K562 (cell line): ENCODE measurements around the gene ISYNA1. TPM values are rescaled to one million over a fixed set of nuclear protein-coding genes. Genes with fewer than 3 reads are reported as not detected.
A peak's percentile ranks its signal among the peaks of the same experiment; 100 is the strongest.

Source experiments
- E2F5 ChIP-seq: sonication (generic); formaldehyde crosslinking; IDR thresholded peaks from 2 replicates; pipeline ENCODE4 v1.8.0; 2022; ENCODE audit warnings: mild to moderate bottlenecking, missing genetic modification reagents
- E2F8 ChIP-seq: fragments of 450-650 bp; IDR thresholded peaks from 2 replicates; pipeline ENCODE4 v1.7.1; 2018; ENCODE audit warnings: mild to moderate bottlenecking, low read depth; ENCODE audit not compliant: partially characterized antibody
- FUS ChIP-seq: fragments of 200-400 bp; formaldehyde crosslinking; optimal IDR thresholded peaks from 2 replicates; pipeline ENCODE3; 2017; ENCODE audit warnings: low read depth, low read length
- HDAC2 ChIP-seq: fragments of 450-650 bp; IDR thresholded peaks from 2 replicates; pipeline ENCODE4 v1.6.1; 2016; ENCODE audit warnings: mild to moderate bottlenecking
- HDAC3 ChIP-seq: fragments of 450-650 bp; IDR thresholded peaks from 2 replicates; pipeline ENCODE4 v1.6.1; 2018; ENCODE audit warnings: borderline replicate concordance, mild to moderate bottlenecking, moderate library complexity; ENCODE audit not compliant: partially characterized antibody
- HOXB6 ChIP-seq: fragments of 250-450 bp; sonication (Bioruptor Pico); IDR thresholded peaks from 2 replicates; pipeline ENCODE4 v1.5.1; 2022; ENCODE audit warnings: mild to moderate bottlenecking, borderline replicate concordance
- IRF1 ChIP-seq: sonication (generic); formaldehyde crosslinking; IDR thresholded peaks from 2 replicates; pipeline ENCODE4 v1.8.0; 2022; ENCODE audit warnings: missing genetic modification reagents, mild to moderate bottlenecking, borderline replicate concordance
- NR3C1 ChIP-seq: sonication (generic); formaldehyde crosslinking; IDR thresholded peaks from 2 replicates; pipeline ENCODE4 v1.8.1; 2022; ENCODE audit warnings: missing genetic modification reagents
- SIRT6 ChIP-seq: IDR thresholded peaks from one replicate; pipeline ENCODE4 v1.6.1; 2012; ENCODE audit warnings: low read depth, mild to moderate bottlenecking, control low read depth, inconsistent platforms, low read length, moderate library complexity
- SLC30A9 ChIP-seq: fragments of 250-450 bp; sonication (Bioruptor Pico); IDR thresholded peaks from 2 replicates; pipeline ENCODE4 v1.8.0; 2022; ENCODE audit warnings: mild to moderate bottlenecking, moderate library complexity
- SNAPC5 ChIP-seq: fragments of 250-450 bp; sonication (Bioruptor Pico); IDR thresholded peaks from 2 replicates; pipeline ENCODE4 v1.8.0; 2021; ENCODE audit warnings: moderate library complexity, mild to moderate bottlenecking, inconsistent platforms
- TEAD1 ChIP-seq, 2 experiments: fragments of 450-650 bp in 1 of 2; sonication (generic) in 1 of 2; formaldehyde crosslinking; IDR thresholded peaks; 2 replicates each; pipeline versions ENCODE4 v1.4.0 to v1.8.0; 2020 to 2022; ENCODE audit warnings: mild to moderate bottlenecking in 2 of 2, missing genetic modification reagents in 1 of 2
- ZNF23 ChIP-seq: fragments of 250-450 bp; sonication (Bioruptor Pico); IDR thresholded peaks from 2 replicates; pipeline ENCODE4 v1.4.0; 2020; ENCODE audit warnings: mild to moderate bottlenecking
- ZNF24 ChIP-seq: fragments of 450-650 bp; IDR thresholded peaks from 2 replicates; pipeline ENCODE4 v1.6.1; 2016
- ZNF551 ChIP-seq: fragments of 250-450 bp; sonication (Bioruptor Pico); IDR thresholded peaks from 2 replicates; pipeline ENCODE4 v1.5.0; 2021; ENCODE audit warnings: mild to moderate bottlenecking, moderate library complexity
- polyA plus RNA-seq, 8 experiments: library from polyadenylated mRNA; depleted of rRNA in 4 of 8; stranded (reverse) in 5 of 8; unstranded in 3 of 8; fragments of >200 nt; fragmentation: Nextera tagmentation in 2 of 8; fragmentation: Illumina TruSeq in 1 of 8; extraction: Ambion mirVana in 2 of 8; extraction: Trizol in 1 of 8; gene quantifications; 2 replicates each; pipeline versions ENCODE4 v1.2.1 to v1.2.3, GENCODE V29; 2011 to 2014; ENCODE audit warnings: inconsistent platforms in 1 of 8, missing spikeins in 1 of 8
- total RNA-seq, 7 experiments: library from RNA; depleted of rRNA in 6 of 7; stranded (reverse); fragments of >200 nt in 6 of 7; fragmentation: Illumina TruSeq in 2 of 7; extraction: Trizol in 2 of 7; gene quantifications; 2 replicates each; pipeline versions ENCODE4 v1.2.1 to v1.2.3, GENCODE V29; 2011 to 2021; ENCODE audit warnings: low replicate concordance in 1 of 7
- TF ChIP-seq, protein P1 (sequence below): fragments of 450-650 bp; IDR thresholded peaks from 2 replicates; pipeline ENCODE4 v1.6.1; 2017; ENCODE audit warnings: antibody characterized with exemption
- TF ChIP-seq, protein P2 (sequence below): IDR thresholded peaks from 3 replicates; pipeline ENCODE4 v1.6.1; 2011; ENCODE audit warnings: borderline replicate concordance, mild to moderate bottlenecking, moderate library complexity; ENCODE audit not compliant: insufficient read length; ENCODE audit errors: extremely low read depth

Gene ISYNA1
- total and polyA plus RNA-seq, 9 of the 15 experiments (the other 6 are each of a cell fraction or from before 2014, with no cell fraction given): 21.8 to 460 (median 93.2) TPM

DNA sequence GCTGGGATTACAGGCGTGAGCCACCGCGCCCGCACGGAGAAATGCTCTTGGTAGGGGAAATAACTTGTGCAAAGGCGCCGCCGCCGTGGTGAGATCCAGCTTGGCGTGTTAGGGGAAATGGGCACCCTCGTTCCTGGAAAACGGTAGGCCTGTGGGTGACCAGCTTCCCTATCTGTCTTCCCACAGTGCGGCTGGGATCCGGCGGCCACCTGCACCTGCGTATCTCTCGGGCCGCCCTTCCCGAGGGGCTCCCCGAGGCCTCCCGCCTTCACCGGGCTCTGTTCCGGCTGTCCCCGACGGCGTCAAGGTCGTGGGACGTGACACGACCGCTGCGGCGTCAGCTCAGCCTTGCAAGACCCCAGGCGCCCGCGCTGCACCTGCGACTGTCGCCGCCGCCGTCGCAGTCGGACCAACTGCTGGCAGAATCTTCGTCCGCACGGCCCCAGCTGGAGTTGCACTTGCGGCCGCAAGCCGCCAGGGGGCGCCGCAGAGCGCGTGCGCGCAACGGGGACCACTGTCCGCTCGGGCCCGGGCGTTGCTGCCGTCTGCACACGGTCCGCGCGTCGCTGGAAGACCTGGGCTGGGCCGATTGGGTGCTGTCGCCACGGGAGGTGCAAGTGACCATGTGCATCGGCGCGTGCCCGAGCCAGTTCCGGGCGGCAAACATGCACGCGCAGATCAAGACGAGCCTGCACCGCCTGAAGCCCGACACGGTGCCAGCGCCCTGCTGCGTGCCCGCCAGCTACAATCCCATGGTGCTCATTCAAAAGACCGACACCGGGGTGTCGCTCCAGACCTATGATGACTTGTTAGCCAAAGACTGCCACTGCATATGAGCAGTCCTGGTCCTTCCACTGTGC lies 49.6 kb downstream of the ISYNA1 start (continued):
- TF ChIP-seq, protein P1, sequence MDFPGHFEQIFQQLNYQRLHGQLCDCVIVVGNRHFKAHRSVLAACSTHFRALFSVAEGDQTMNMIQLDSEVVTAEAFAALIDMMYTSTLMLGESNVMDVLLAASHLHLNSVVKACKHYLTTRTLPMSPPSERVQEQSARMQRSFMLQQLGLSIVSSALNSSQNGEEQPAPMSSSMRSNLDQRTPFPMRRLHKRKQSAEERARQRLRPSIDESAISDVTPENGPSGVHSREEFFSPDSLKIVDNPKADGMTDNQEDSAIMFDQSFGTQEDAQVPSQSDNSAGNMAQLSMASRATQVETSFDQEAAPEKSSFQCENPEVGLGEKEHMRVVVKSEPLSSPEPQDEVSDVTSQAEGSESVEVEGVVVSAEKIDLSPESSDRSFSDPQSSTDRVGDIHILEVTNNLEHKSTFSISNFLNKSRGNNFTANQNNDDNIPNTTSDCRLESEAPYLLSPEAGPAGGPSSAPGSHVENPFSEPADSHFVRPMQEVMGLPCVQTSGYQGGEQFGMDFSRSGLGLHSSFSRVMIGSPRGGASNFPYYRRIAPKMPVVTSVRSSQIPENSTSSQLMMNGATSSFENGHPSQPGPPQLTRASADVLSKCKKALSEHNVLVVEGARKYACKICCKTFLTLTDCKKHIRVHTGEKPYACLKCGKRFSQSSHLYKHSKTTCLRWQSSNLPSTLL: no peak
- TF ChIP-seq NR3C1: peak; percentile 91
- TF ChIP-seq FUS: peak; percentile 91
- peak; percentile 71 to 94 for TF ChIP-seq TEAD1 (CRISPR knock-in tag; IDR thresholded peaks at IDR 0.05)
- TF ChIP-seq SIRT6: no peak
- TF ChIP-seq E2F8: no peak
- TF ChIP-seq ZNF24: peak; percentile 56; the same call in 1 of the 2 replicates
- TF ChIP-seq SLC30A9 (CRISPR knock-in tag): no peak
- TF ChIP-seq SNAPC5 (CRISPR knock-in tag): no peak
- TF ChIP-seq ZNF23 (CRISPR knock-in tag): no peak
- peak; percentile 63 for TF ChIP-seq HDAC2
- TF ChIP-seq HDAC3: no peak
- no peak for TF ChIP-seq HOXB6 (CRISPR knock-in tag)
- TF ChIP-seq, protein P2, sequence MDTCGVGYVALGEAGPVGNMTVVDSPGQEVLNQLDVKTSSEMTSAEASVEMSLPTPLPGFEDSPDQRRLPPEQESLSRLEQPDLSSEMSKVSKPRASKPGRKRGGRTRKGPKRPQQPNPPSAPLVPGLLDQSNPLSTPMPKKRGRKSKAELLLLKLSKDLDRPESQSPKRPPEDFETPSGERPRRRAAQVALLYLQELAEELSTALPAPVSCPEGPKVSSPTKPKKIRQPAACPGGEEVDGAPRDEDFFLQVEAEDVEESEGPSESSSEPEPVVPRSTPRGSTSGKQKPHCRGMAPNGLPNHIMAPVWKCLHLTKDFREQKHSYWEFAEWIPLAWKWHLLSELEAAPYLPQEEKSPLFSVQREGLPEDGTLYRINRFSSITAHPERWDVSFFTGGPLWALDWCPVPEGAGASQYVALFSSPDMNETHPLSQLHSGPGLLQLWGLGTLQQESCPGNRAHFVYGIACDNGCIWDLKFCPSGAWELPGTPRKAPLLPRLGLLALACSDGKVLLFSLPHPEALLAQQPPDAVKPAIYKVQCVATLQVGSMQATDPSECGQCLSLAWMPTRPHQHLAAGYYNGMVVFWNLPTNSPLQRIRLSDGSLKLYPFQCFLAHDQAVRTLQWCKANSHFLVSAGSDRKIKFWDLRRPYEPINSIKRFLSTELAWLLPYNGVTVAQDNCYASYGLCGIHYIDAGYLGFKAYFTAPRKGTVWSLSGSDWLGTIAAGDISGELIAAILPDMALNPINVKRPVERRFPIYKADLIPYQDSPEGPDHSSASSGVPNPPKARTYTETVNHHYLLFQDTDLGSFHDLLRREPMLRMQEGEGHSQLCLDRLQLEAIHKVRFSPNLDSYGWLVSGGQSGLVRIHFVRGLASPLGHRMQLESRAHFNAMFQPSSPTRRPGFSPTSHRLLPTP: no peak
- TF ChIP-seq E2F5 (CRISPR knock-in tag): peak; percentile 95; the same call in 1 of the 2 replicates
- TF ChIP-seq IRF1 (CRISPR knock-in tag): 0 out of 2 replicates have a peak, but pooled peaks have one; percentile 7
- no peak for TF ChIP-seq ZNF551 (CRISPR knock-in tag)
